Loucy (cell line): ENCODE data around the gene HSPA4L.

Experiments
- CTCF ChIP-seq: fragments of 200-600 bp; sonication (generic); conservative IDR thresholded peaks from 2 replicates; pipeline ENCODE4 v1.5.1; 2014; ENCODE audit warnings: mild to moderate bottlenecking, antibody characterized with exemption, low read length
- EZH2phosphoT487 ChIP-seq: fragments of 200-600 bp; IDR thresholded peaks from 2 replicates; pipeline ENCODE4 v1.6.1; 2018; ENCODE audit warnings: antibody characterized with exemption, mild to moderate bottlenecking, moderate library complexity, borderline replicate concordance

- TF ChIP-seq CTCF: no peak
- TF ChIP-seq EZH2phosphoT487: no peak
Measured at GRCh38 chr4:127832585-127832984, 50.5 kb downstream of the HSPA4L start.
